Measurements from ENCODE around the gene NWD2. TPM values are rescaled to one million over a fixed set of nuclear protein-coding genes. Genes with fewer than 3 reads are reported as not detected.

NWD2 gene
- polyA plus RNA-seq, 1 experiment: not detected

DNA sequence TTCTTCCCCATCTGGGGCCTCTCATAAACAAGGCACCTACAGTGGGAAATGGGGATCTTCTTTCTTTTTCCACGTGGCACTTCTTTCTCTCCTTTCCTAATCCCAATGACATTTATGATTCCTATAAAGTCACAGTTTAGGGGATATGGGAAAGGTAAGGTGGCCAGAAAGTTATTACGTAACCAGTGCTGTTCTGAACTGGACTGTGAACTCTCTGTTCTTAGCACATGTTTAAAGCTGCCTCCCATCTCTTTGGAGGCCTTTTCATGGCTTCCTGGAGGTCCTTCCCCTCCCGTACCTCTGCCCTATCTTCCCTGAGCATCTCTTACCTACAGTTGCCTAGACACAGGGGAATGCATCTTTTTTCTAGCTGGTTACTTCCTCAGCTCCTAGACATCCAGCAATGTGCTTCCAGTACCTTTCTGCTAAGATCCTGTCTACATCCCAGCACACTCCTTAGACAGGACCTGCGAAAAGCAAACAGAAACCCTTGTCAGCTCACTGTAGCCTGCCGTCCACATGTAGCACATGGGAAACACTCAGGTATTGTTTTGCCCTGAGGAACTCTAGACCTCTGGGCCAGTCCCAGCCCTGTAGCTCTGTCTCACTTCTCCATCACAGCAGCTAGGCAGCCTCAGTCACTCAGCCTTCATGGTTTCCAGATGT, 195.4 kb downstream of the NWD2 start:
- Histone ChIP-seq H3K4me3 (ENCODE audit: low read depth, low read length) (no peak overlapping the region), H3K36me3 (ENCODE audit: control insufficient read depth, insufficient read depth, low read length) (no peaks in the 10 kb centered on the region), H3K27me3 (ENCODE audit: control insufficient read depth, insufficient read depth, low read length) (no peaks in the 10 kb centered on the region)
- TF ChIP-seq, protein P1, sequence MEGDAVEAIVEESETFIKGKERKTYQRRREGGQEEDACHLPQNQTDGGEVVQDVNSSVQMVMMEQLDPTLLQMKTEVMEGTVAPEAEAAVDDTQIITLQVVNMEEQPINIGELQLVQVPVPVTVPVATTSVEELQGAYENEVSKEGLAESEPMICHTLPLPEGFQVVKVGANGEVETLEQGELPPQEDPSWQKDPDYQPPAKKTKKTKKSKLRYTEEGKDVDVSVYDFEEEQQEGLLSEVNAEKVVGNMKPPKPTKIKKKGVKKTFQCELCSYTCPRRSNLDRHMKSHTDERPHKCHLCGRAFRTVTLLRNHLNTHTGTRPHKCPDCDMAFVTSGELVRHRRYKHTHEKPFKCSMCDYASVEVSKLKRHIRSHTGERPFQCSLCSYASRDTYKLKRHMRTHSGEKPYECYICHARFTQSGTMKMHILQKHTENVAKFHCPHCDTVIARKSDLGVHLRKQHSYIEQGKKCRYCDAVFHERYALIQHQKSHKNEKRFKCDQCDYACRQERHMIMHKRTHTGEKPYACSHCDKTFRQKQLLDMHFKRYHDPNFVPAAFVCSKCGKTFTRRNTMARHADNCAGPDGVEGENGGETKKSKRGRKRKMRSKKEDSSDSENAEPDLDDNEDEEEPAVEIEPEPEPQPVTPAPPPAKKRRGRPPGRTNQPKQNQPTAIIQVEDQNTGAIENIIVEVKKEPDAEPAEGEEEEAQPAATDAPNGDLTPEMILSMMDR (IDR thresholded peaks at IDR 0.05; ENCODE audit: insufficient read depth, low read depth, low read length): no peak
- DNase-seq (ENCODE audit: low read depth): no peak
- ChIA-PET CTCF (no interaction called here), POLR2A (no interaction called here)

DNA sequence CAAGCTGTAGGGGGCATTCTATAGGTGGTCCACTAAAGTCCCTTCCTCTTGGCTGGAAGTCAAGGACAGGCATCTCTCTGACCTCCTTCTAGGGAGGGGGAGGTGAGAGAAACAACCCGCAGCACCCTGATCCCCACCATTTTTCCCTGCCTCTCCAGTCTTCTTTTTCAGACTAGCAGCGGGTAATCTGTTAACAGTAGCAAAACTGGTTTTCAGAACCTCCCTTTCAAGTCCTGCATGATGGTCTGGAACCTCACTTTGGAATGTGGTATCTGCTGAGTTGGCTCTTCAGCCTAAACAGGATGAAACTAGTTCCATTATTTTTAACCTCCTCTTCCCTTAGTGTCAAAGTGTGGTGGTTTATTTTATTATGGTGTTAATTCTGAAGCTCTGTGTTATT, 196.0 kb downstream of the NWD2 start:
- DNase-seq (ENCODE audit: low read depth): no peak
- TF ChIP-seq, protein P1 (IDR thresholded peaks at IDR 0.05; ENCODE audit: insufficient read depth, low read depth, low read length): no peak
- no peak overlapping the region for H3K4me3 ChIP-seq (ENCODE audit: low read depth, low read length)
- no peaks in the 10 kb centered on the region for H3K36me3 ChIP-seq (ENCODE audit: control insufficient read depth, insufficient read depth, low read length)
- H3K27me3 ChIP-seq (ENCODE audit: control insufficient read depth, insufficient read depth, low read length): no peaks in the 10 kb centered on the region
- ChIA-PET CTCF (no interaction called here), POLR2A (no interaction called here)

DNA sequence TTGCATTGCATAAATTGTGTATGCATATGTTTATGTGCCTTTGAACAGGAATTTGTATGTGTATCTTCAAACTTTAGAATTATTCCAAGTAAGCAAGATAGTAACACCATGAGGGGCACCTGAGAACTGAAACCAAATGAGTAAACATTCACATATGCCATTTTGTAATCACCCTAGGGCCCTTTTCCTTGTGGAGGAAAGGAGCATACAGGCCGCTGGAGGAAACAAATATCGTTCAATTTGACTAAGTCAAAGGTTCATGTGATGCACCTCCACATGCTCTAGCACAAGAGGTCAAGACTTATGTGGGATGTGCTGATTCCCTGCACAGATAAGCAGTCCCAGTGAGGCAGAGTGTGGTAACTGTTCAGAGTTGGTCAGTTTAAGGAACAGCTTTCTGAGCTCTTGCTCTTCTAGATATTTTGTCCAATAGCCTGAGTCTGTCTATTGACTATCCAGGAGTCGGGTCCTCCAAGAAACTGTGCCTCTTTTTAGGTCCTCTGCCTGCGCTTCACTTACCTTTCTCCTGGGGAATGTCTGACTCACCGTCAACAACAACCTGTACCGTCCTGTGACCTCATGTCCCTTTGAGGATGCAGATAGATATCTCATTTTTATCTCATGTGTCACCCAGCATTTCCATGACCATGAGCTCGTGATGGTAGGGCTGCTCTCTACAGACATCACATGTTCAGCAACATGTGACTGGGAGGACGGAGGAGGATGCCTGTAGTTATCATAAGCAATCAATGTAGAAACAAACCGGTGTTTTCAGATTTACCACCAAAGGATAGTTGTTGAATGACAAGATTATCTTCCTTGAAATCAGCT, 196.9 kb downstream of the NWD2 start:
- DNase-seq (ENCODE audit: low read depth): no peak

DNA sequence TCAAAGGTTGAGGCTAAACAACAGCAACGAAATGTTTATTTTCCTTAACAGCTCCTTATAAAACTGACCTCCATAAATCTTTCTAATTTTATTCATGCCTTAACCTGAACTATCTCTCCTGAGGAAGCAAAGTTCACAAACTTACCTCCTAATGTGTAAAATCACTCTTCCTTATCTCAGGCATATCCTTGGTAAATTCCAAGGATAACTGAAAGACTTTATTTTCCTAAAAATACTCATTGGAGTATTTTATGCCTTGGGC, 197.4 kb downstream of the NWD2 start:
- H3K4me3 ChIP-seq (ENCODE audit: low read depth, low read length): no peak overlapping the region
- no peaks in the 10 kb centered on the region for H3K27me3 ChIP-seq (ENCODE audit: control insufficient read depth, insufficient read depth, low read length)
- CTCF ChIA-PET: no interaction called here
- TF ChIP-seq, protein P1 (IDR thresholded peaks at IDR 0.05; ENCODE audit: insufficient read depth, low read depth, low read length): no peak
- no peak for DNase-seq (ENCODE audit: low read depth)
- POLR2A ChIA-PET: no interaction called here
- no peaks in the 10 kb centered on the region for H3K36me3 ChIP-seq (ENCODE audit: control insufficient read depth, insufficient read depth, low read length)

More for the DNA sequence above, 196.9 kb downstream of the NWD2 start:
- Histone ChIP-seq H3K36me3 (ENCODE audit: control insufficient read depth, insufficient read depth, low read length) (no peaks in the 10 kb centered on the region), H3K27me3 (ENCODE audit: control insufficient read depth, insufficient read depth, low read length) (no peaks in the 10 kb centered on the region), H3K4me3 (ENCODE audit: low read depth, low read length) (no peak overlapping the region)
- CTCF ChIA-PET: no interaction called here
- TF ChIP-seq, protein P1 (IDR thresholded peaks at IDR 0.05; ENCODE audit: insufficient read depth, low read depth, low read length): no peak
- POLR2A ChIA-PET: no interaction called here

DNA sequence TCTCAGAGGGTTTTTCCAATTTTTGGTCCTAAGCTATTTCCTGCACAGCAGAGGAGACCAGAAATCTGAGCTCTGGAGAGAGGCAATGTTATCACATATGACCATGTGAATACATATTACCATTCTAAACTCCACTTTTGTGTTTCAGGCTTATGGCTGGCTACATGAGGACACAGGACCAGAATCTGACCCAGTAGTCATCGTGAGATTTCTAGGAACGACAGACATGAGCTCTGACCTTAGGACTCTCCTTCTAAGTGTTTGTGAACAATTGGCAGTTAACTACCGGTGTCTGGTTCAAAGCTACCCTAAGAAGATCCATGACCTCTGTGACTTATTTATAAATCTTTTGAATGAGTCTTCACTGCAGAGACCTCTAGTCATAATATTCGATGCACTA, 198.6 kb downstream of the NWD2 start:
- ChIA-PET POLR2A (no interaction called here), CTCF (no interaction called here)
- Histone ChIP-seq H3K4me3 (ENCODE audit: low read depth, low read length) (no peak overlapping the region), H3K27me3 (ENCODE audit: control insufficient read depth, insufficient read depth, low read length) (no peaks in the 10 kb centered on the region), H3K36me3 (ENCODE audit: control insufficient read depth, insufficient read depth, low read length) (no peaks in the 10 kb centered on the region)
- no peak for DNase-seq (ENCODE audit: low read depth)
- TF ChIP-seq, protein P1 (IDR thresholded peaks at IDR 0.05; ENCODE audit: insufficient read depth, low read depth, low read length): no peak
